Measurements from ENCODE around the gene LMX1B.

Gene LMX1B

DNA sequence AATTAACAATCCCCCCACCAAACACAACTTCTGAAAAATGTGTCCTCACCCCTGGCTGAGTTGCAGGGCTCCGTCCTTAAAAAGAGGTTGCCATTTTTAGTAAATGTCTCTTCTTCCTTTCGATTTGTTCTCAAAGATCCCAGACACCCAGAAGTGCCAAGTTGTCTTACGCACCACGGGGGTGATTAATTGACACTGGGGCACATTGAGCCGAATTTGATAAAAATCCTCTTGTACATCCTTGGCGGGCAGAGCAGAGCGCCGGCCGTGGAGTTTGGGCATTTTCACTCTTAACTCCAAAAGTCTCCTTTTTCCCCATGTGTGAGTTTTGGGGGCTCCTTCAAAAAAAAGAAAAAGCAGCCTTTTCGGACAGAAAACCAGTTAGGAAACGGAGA, 4.5 kb downstream of the LMX1B start:
- Histone ChIP-seq H3K4me3 (replicated peaks; ENCODE audit: insufficient read depth, low read length) (no peak overlapping the region), H3K27ac (replicated peaks) (no peak overlapping the region), H3K27me3 (ENCODE audit: insufficient read depth, poor library complexity, severe bottlenecking) (peaks cover 83% of the 10 kb centered on the region)
- TF ChIP-seq CTCF (IDR thresholded peaks at IDR 0.05; ENCODE audit: insufficient read depth, low read length) (no peak), POLR2AphosphoS5 (IDR thresholded peaks at IDR 0.05; ENCODE audit: low read depth) (no peak), GABPA (IDR thresholded peaks at IDR 0.05; ENCODE audit: low read depth) (no peak), SPI1 (IDR thresholded peaks at IDR 0.05; ENCODE audit: borderline replicate concordance, low read depth) (no peak)
- TF ChIP-seq, protein P1, sequence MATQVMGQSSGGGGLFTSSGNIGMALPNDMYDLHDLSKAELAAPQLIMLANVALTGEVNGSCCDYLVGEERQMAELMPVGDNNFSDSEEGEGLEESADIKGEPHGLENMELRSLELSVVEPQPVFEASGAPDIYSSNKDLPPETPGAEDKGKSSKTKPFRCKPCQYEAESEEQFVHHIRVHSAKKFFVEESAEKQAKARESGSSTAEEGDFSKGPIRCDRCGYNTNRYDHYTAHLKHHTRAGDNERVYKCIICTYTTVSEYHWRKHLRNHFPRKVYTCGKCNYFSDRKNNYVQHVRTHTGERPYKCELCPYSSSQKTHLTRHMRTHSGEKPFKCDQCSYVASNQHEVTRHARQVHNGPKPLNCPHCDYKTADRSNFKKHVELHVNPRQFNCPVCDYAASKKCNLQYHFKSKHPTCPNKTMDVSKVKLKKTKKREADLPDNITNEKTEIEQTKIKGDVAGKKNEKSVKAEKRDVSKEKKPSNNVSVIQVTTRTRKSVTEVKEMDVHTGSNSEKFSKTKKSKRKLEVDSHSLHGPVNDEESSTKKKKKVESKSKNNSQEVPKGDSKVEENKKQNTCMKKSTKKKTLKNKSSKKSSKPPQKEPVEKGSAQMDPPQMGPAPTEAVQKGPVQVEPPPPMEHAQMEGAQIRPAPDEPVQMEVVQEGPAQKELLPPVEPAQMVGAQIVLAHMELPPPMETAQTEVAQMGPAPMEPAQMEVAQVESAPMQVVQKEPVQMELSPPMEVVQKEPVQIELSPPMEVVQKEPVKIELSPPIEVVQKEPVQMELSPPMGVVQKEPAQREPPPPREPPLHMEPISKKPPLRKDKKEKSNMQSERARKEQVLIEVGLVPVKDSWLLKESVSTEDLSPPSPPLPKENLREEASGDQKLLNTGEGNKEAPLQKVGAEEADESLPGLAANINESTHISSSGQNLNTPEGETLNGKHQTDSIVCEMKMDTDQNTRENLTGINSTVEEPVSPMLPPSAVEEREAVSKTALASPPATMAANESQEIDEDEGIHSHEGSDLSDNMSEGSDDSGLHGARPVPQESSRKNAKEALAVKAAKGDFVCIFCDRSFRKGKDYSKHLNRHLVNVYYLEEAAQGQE (IDR thresholded peaks at IDR 0.05; ENCODE audit: insufficient replicate concordance, low read depth): no peak
- DNase-seq (ENCODE audit: low read depth in 1 of 2, low spot score in 1 of 2): no peak

- Histone ChIP-seq H3K27me3 (ENCODE audit: insufficient read depth, poor library complexity, severe bottlenecking) (peaks cover 85% of the 10 kb centered on the region), H3K27ac (replicated peaks) (no peak overlapping the region), H3K4me3 (replicated peaks; ENCODE audit: insufficient read depth, low read length) (no peak overlapping the region)
- DNase-seq (ENCODE audit: low read depth in 1 of 2, low spot score in 1 of 2): no peak
- TF ChIP-seq GABPA (IDR thresholded peaks at IDR 0.05; ENCODE audit: low read depth) (no peak), SPI1 (IDR thresholded peaks at IDR 0.05; ENCODE audit: borderline replicate concordance, low read depth) (no peak), CTCF (IDR thresholded peaks at IDR 0.05; ENCODE audit: insufficient read depth, low read length) (no peak), POLR2AphosphoS5 (IDR thresholded peaks at IDR 0.05; ENCODE audit: low read depth) (no peak)
- TF ChIP-seq, protein P1 (IDR thresholded peaks at IDR 0.05; ENCODE audit: insufficient replicate concordance, low read depth): no peak
Measured at GRCh38 chr9:126618585-126619360, 5.0 kb downstream of the LMX1B start.

DNA sequence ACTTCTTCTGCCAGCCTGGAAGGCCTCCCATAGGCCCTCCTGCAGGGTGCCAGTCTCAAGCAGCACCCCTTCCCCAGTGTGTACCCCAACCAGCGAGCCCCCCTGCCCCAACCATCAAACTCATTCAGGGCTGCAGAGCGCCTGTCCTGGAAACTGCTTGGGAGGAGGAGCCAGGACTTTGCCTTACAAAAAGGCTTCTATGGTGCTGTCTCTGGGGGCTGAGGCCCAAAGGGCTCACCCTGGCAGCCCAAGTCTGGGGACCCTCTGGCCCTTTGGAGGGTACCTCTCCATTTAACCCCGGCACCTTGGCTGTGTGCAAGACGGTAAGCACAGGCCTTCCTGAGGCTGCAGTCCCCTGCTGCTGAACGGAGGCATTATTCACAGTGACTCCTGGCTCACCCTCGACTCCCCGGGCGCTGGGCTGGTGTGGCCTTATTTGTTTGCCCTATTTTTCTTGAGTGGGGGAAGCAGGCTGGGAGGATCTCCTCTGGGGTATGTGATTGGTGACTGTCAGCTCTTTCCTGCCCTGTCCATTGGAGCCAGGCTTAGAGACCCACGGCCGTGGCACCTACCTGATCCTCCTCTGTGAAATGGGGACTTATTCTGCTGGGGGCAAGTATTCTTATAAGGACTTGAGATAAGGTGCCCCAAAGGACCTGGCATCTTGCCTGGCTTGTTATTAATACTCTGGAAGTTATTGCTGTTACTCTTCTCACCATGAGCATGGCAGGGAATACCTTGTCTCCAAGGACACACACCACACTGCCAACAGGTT, 5.8 kb downstream of the LMX1B start:
- Histone ChIP-seq H3K4me3 (replicated peaks; ENCODE audit: insufficient read depth, low read length) (no peak overlapping the region), H3K27ac (replicated peaks) (no peak overlapping the region), H3K27me3 (ENCODE audit: insufficient read depth, poor library complexity, severe bottlenecking) (peaks cover 88% of the 10 kb centered on the region)
- TF ChIP-seq POLR2AphosphoS5 (IDR thresholded peaks at IDR 0.05; ENCODE audit: low read depth) (no peak), SPI1 (IDR thresholded peaks at IDR 0.05; ENCODE audit: borderline replicate concordance, low read depth) (no peak), GABPA (IDR thresholded peaks at IDR 0.05; ENCODE audit: low read depth) (no peak), CTCF (IDR thresholded peaks at IDR 0.05; ENCODE audit: insufficient read depth, low read length) (no peak)
- TF ChIP-seq, protein P1 (IDR thresholded peaks at IDR 0.05; ENCODE audit: insufficient replicate concordance, low read depth): no peak
- DNase-seq (ENCODE audit: low read depth in 1 of 2, low spot score in 1 of 2): no peak
